K562 (cell line): ENCODE data around the gene MMRN2. TPM values are rescaled to one million over a fixed set of nuclear protein-coding genes. Genes with fewer than 3 reads are reported as not detected.

Experiments used
- ADNP ChIP-seq: fragments of 200-800 bp; sonication (Bioruptor generic); IDR thresholded peaks from 2 replicates; pipeline ENCODE4 v1.6.1; 2016; ENCODE audit warnings: missing genetic modification characterization, missing compliant biosample characterization
- CEBPG ChIP-seq, 3 experiments: fragments of 200-800 bp in 1 of 3; sonication (Bioruptor generic) in 1 of 3; sonication (generic) in 1 of 3; formaldehyde crosslinking in 1 of 3; IDR thresholded peaks in 2 of 3; conservative IDR thresholded peaks in 1 of 3; 2 replicates each; pipeline versions ENCODE4 v1.6.1 to v1.8.0; 2016 to 2022; ENCODE audit warnings: missing compliant biosample characterization in 2 of 3, missing genetic modification characterization in 2 of 3, mild to moderate bottlenecking in 1 of 3, missing genetic modification reagents in 1 of 3
- CHD7 ChIP-seq: fragments of 200-600 bp; sonication (generic); IDR thresholded peaks from one replicate; pipeline ENCODE4 v1.6.1; 2012; ENCODE audit warnings: mild to moderate bottlenecking, low read depth, low read length, inconsistent platforms
- DMBX1 ChIP-seq: fragments of 250-450 bp; sonication (Bioruptor Pico); IDR thresholded peaks from 2 replicates; pipeline ENCODE4 v1.8.0; 2022; ENCODE audit warnings: inconsistent platforms, mild to moderate bottlenecking, moderate library complexity, borderline replicate concordance
- NCOA1 ChIP-seq: fragments of 450-650 bp; IDR thresholded peaks from 2 replicates; pipeline ENCODE4 v1.6.1; 2016; ENCODE audit warnings: low read depth
- PREB ChIP-seq: sonication (generic); formaldehyde crosslinking; IDR thresholded peaks from 2 replicates; pipeline ENCODE4 v1.8.1; 2023; ENCODE audit warnings: mild to moderate bottlenecking, missing genetic modification reagents
- RBM25 ChIP-seq: fragments of 200-400 bp; formaldehyde crosslinking; IDR thresholded peaks from 2 replicates; pipeline ENCODE4 v1.6.1; 2018; ENCODE audit warnings: low read length, low read depth, moderate library complexity; ENCODE audit not compliant: severe bottlenecking
- SREBF2 ChIP-seq: sonication (generic); formaldehyde crosslinking; IDR thresholded peaks from 2 replicates; pipeline ENCODE4 v1.4.0; 2020; ENCODE audit warnings: mild to moderate bottlenecking, missing genetic modification reagents
- TRIM25 ChIP-seq: fragments of 450-650 bp; IDR thresholded peaks from 2 replicates; pipeline ENCODE4 v1.7.0; 2016; ENCODE audit warnings: borderline replicate concordance
- ZFP36 ChIP-seq: fragments of 150-350 bp; IDR thresholded peaks from 2 replicates; pipeline ENCODE4 v1.6.1; 2018; ENCODE audit warnings: low read length, low read depth; ENCODE audit not compliant: partially characterized antibody
- ZNF143 ChIP-seq: sonication (generic); formaldehyde crosslinking; IDR thresholded peaks from 2 replicates; pipeline ENCODE4 v1.9.0; 2022; ENCODE audit warnings: mild to moderate bottlenecking, missing genetic modification reagents
- ZNF23 ChIP-seq: fragments of 250-450 bp; sonication (Bioruptor Pico); IDR thresholded peaks from 2 replicates; pipeline ENCODE4 v1.4.0; 2020; ENCODE audit warnings: mild to moderate bottlenecking
- ZNF695 ChIP-seq: fragments of 450-650 bp; formaldehyde crosslinking; IDR thresholded peaks from 2 replicates; pipeline ENCODE4 v1.4.0; 2020; ENCODE audit warnings: mild to moderate bottlenecking, moderate library complexity
- polyA plus RNA-seq, 8 experiments: library from polyadenylated mRNA; depleted of rRNA in 4 of 8; stranded (reverse) in 5 of 8; unstranded in 3 of 8; fragments of >200 nt; fragmentation: Nextera tagmentation in 2 of 8; fragmentation: Illumina TruSeq in 1 of 8; extraction: Ambion mirVana in 2 of 8; extraction: Trizol in 1 of 8; gene quantifications; 2 replicates each; pipeline versions ENCODE4 v1.2.1 to v1.2.3, GENCODE V29; 2011 to 2014; ENCODE audit warnings: inconsistent platforms in 1 of 8, missing spikeins in 1 of 8
- total RNA-seq, 7 experiments: library from RNA; depleted of rRNA in 6 of 7; stranded (reverse); fragments of >200 nt in 6 of 7; fragmentation: Illumina TruSeq in 2 of 7; extraction: Trizol in 2 of 7; gene quantifications; 2 replicates each; pipeline versions ENCODE4 v1.2.1 to v1.2.3, GENCODE V29; 2011 to 2021; ENCODE audit warnings: low replicate concordance in 1 of 7

The MMRN2 gene
- total and polyA plus RNA-seq, 9 of the 15 experiments (the other 6 are each of a cell fraction or from before 2014, with no cell fraction given), result 0.07 to 2.0 (median 1.2) TPM

GRCh38 chr10:86956195-86956847, 1.1 kb downstream of the MMRN2 start (continued):
- TF ChIP-seq CHD7 (no peak), ZNF23 (CRISPR knock-in tag) (no peak), TRIM25 (no peak), ZNF143 (CRISPR knock-in tag) (no peak), PREB (CRISPR knock-in tag) (no peak), ZFP36 (peak; percentile 75), DMBX1 (CRISPR knock-in tag) (no peak), CEBPG (CRISPR knock-in tag; IDR thresholded peaks at IDR 0.05) (no peak), CEBPG (tag; conservative IDR thresholded peaks at IDR 0.05 in 1 of 2, IDR thresholded peaks at IDR 0.05 in 1 of 2) (no peak), SREBF2 (no peak), ADNP (tag) (no peak), RBM25 (peak; percentile 66), ZNF695 (CRISPR knock-in tag) (no peak), NCOA1 (no peak)
